ENCODE data around the gene NACC1.

- TF ChIP-seq CEBPB (IDR thresholded peaks at IDR 0.05): no peak
- TF ChIP-seq CREB1 (IDR thresholded peaks at IDR 0.05; ENCODE audit: low read depth): no peak
- no peak for TF ChIP-seq EP300 (IDR thresholded peaks at IDR 0.05; ENCODE audit: borderline replicate concordance)
- no peak for TF ChIP-seq EGR1 (IDR thresholded peaks at IDR 0.05)
Measured at GRCh38 chr19:13160557-13160956, 42.5 kb downstream of the NACC1 start.
